GM21825 (cell line): ENCODE data around the gene MRPL58.
"Not testable (repeated sequence)": the region's sequence is repeated elsewhere in the genome, so short reads cannot be mapped to it uniquely, and the experiment has no call there.

ENCODE experiments used
- ATAC-seq: cut with Tn5 transposase; IDR thresholded peaks from one replicate; pipeline ENCODE4 v1.9.1; 2021; ENCODE audit warnings: mild to moderate bottlenecking, moderate library complexity; ENCODE audit not compliant: unreplicated experiment

Gene MRPL58

GRCh38 chr17:74987418-74987908, 25.0 kb upstream of the MRPL58 start, which contains the start of gene CDR2L:
Gene CDR2L, plus strand, starts transcription at chr17:74987632. Its CDS starts 412 bp downstream, at chr17:74988044.
- ATAC-seq, result peak; percentile 91

GRCh38 chr17:74987909-74988711, 24.4 kb upstream of the MRPL58 start:
- ATAC-seq, result peak; percentile 28

DNA sequence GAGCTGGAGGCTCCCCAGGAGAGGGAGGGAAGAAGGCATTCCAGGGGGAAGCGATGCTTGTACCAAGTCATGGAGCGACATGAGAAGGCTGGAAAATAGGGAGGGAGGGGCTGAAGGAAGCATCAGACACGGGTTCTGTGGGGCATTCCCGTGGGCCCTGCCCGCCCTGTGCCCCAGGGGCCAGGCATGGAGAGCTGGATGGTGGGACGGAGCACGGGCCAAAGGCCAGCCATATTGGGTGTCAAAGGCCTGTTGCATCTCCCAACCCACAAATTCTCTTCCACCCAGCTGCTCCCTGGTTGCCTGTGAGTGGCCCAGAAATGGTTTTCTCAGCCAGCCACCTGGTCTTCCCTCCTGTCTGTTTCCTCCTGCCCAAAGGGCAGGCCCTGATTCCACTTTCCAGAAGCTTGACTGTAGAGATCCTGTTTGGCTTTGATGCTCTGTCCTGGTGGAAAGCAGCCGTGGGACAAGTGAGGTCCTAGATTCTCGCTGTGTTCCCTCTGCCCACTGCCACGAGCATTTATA, 21.8 kb upstream of the MRPL58 start:
- no peak for ATAC-seq

DNA sequence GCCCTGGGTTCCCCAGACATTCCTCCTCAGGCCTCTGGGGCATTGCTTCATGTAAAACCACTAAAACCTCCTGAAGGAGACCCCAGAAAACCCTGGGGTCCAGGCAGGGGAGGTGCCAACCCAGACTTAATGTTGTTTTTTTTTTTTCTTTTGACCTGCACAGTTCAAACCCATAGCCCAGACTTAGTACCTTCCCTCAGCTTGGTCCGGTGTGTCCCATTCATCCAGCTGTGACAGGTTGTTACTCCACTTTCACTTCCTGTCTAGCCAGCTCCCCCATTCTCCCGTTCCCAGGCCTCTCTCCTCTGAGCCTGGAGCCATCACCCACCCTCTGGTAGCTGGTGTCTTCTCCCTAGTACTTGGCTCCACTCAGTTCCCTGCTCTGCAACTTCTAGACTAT, 20.2 kb upstream of the MRPL58 start:
- ATAC-seq, result no peak

- no peak for ATAC-seq
Observed at GRCh38 chr17:74994440-74994839, 18.0 kb upstream of the MRPL58 start.

DNA sequence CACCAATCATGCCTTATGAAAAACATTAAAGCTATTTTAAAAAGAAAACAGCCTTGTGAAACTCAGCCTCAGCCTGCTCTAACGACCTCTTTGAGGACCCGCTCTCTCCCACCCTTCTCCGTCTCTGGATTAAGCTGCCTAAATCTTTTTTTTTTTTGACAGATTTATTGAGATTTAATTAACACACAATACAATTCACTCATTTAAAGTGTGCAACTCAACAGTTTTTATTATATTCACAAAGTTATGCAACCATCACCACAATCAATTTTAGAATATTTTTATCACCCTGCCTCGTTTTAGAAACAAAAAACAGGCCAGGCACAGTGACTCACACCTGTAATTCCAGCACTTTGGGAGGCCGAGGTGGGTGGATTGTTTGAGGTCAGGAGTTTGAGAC, 16.6 kb upstream of the MRPL58 start:
- no peak for ATAC-seq

DNA sequence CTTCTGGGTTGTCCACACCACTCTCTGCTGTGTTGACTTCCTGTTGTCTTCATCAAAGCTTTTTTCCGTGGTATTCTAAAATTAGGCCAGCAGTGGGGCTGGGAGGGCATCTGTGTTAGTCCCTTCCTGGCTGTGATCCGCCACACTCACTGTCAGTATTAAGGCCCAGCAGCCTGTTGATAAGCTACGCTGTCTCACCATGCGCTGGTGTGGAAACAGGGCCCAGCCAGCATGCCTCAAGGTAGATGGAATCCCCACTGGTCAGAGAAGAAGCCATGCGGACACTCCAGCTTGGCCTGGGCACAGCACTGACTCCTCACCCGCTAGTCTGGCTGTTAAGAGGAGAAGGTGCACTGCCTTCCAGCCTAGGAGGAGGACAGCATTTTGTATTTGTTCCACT, 13.7 kb upstream of the MRPL58 start:
- ATAC-seq, result no peak

DNA sequence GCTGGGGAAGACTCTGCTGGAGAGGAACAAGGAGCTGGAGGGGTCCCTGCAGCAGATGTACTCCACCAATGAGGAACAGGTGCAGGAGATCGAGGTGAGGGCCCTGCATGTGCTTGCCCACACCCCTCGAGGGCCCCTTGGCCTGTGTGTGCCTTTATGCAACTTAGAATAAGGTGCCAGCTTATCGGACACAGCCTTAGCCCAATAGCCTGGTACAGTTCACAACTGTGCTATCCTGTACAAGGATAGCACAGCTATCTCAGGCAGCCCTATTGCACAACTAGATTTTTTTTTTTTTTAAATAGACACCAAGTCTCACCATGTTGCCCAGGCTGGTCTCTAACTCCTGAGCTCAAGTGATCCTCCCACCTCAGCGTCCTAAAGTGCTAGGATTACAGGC, 12.9 kb upstream of the MRPL58 start:
- no peak for ATAC-seq

- ATAC-seq, result no peak
Observed at GRCh38 chr17:75001915-75002843, 10.3 kb upstream of the MRPL58 start.

DNA sequence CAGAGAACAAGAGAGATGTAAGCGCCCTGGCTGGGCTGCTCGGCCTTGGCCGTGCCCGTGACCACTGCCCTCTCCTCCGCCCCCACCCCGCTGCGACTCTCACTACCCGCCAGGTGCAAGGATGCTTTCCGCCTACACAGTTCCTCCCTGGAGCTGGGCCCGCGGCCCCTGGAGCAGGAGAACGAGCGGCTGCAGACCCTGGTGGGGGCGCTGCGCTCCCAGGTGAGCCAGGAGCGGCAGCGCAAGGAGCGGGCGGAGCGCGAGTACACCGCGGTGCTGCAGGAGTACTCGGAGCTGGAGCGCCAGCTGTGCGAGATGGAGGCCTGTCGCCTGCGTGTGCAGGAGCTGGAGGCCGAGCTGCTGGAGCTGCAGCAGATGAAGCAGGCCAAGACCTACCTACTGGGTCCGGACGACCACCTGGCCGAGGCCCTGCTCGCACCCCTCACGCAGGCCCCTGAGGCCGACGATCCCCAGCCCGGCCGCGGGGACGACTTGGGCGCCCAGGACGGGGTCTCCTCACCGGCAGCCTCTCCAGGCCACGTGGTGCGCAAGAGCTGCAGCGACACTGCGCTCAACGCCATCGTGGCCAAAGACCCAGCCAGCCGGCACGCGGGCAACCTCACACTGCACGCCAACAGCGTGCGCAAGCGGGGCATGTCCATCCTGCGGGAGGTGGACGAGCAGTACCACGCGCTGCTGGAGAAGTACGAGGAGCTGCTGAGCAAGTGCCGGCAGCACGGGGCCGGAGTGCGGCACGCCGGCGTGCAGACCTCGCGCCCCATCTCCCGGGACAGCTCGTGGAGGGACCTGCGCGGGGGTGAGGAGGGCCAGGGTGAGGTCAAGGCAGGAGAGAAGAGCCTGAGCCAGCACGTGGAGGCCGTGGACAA, 9.2 kb upstream of the MRPL58 start:
- no peak for ATAC-seq

- no peak for ATAC-seq
Observed at GRCh38 chr17:75003957-75004355, 8.5 kb upstream of the MRPL58 start.

GRCh38 chr17:75004371-75004770, 8.1 kb upstream of the MRPL58 start:
- ATAC-seq, result no peak

DNA sequence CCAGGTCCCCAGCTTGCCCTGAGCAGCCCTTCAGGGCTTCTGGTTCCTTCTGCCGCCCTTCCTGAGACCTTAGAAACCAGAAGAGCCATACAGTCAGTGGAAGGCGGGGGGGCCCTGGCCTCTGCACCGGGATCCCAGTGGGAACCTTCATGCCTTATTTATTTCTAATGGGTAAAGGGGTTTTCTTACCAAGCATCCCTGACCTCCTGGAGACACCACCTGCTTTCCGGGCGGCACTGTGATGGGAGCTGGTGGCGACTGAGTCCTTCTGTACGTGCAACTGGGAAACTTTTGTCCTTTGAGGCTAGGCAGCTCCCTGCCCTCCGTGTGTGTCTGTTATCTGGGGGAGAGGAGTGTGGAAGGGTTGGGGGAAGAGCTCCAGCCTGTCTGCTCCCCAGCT, 7.2 kb upstream of the MRPL58 start:
- ATAC-seq, result no peak

- not testable (repeated sequence) for ATAC-seq
Observed at GRCh38 chr17:75006084-75006483, 6.4 kb upstream of the MRPL58 start.

- no peak for ATAC-seq
Observed at GRCh38 chr17:75006653-75007052, 5.8 kb upstream of the MRPL58 start.

DNA sequence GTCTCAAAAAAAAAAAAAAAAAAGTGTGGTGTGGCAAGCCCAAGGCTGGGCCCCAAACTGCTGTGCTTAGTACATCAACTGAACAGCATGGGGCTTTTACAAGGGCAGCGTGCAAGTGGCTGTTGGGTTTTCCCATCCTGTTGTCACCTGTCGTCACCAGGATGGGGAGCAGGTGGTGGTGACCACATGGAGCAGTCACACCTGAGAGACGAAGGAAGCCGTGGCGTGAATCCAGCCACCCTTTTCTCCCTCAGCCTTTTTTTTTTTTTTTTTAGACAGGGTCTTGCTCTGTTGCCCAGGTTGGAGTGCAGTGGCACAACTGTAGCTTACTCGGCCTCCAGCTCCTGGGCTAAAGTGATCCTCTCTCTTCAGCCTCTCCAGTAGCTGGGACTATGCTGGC, 4.1 kb upstream of the MRPL58 start:
- ATAC-seq, result no peak

DNA sequence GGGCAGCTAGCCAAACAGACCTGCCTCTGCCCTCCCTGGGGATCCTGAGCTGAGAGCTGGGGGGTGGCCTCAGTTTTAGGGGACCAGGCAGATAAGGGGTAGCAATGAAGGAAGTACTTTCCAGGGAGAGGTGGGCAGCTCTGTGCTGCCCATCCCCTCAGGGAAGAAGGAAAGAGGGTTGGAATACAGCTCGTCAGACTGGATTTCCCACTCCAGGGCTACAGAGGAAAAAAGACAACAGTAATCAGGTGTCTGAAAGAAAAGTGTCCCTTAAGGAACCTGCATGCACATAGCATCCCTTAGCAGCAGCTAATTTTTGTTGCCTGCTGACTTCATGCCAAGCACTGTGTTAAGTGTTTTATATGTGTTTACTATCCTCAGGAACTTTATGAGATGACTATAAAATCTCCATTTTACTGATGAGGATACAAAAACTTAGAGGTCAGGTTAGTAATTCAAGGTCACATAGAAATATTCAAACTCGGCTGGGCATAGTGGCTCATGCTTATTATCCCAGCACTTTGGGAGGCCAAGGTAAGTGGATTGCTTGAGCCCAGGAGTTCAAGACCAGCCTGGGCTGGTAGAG, 3.2 kb upstream of the MRPL58 start:
- ATAC-seq, result no peak

- ATAC-seq, result no peak
Observed at GRCh38 chr17:75010683-75011400, 1.6 kb upstream of the MRPL58 start.

DNA sequence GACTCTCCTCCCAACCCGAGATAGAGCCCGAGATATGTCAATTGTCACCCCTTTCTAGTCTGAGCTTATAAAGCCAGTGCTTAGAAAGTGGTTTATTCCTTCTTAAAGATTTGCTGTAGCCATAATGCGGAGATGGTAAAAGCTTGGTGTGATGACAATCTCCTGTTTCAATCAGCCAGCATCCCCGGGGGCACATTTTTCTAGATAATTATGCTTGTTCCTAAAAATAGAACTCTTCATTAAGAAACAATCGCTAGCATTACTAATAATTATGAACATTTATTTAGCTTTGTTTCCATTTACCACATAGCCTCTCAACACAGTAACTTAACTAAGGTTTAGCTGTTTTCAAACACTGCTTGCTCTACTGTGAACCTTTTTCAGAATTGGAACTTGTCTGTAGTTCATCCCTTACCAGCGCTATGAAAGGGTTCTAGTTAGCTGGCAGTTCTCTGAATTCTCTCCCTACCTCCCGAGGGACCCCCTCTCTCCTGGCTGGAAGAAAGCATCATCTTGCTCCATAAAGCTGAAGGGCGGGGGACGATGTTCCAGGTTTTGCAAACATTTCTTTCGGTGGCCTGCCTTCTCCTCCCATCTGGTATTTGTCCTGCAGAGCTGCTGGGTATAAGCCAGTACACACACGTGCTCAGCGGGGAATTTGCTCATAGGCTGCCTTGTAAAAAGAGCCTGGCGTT, 922 bp upstream of the MRPL58 start:
- ATAC-seq, result no peak
